ENCODE results near the gene TTC39A. TPM values are rescaled to one million over a fixed set of nuclear protein-coding genes. Genes with fewer than 3 reads are reported as not detected.
A peak's percentile ranks its signal among the peaks of the same experiment; 100 is the strongest.

TTC39A gene
- total RNA-seq, 2 donors from 2014 or later = 12.8 to 20.7 TPM

- no peak overlapping the region for H3K4me3 ChIP-seq (ENCODE audit: low read length)
- Mint-ChIP-seq H3K27me3 (ENCODE audit: insufficient read depth) (peaks cover 10% of the 10 kb centered on the region), H3K36me3 (ENCODE audit: low read depth) (peaks cover 11% of the 10 kb centered on the region), H3K4me3 (no peak overlapping the region), H3K27ac (no peak overlapping the region), H3K4me1 (peaks cover 13% of the 10 kb centered on the region), H3K9me3 (peaks cover 17% of the 10 kb centered on the region)
- no peak overlapping the region for H3K9ac ChIP-seq (ENCODE audit: extremely low read depth, low read length, poor library complexity, severe bottlenecking)
- H3K36me3 ChIP-seq (ENCODE audit: control insufficient read depth, insufficient read depth, low read length) = no peaks in the 10 kb centered on the region
- H3K9me3 ChIP-seq (ENCODE audit: control insufficient read depth, low read length) = peaks cover 13% of the 10 kb centered on the region
- TF ChIP-seq, protein P1, sequence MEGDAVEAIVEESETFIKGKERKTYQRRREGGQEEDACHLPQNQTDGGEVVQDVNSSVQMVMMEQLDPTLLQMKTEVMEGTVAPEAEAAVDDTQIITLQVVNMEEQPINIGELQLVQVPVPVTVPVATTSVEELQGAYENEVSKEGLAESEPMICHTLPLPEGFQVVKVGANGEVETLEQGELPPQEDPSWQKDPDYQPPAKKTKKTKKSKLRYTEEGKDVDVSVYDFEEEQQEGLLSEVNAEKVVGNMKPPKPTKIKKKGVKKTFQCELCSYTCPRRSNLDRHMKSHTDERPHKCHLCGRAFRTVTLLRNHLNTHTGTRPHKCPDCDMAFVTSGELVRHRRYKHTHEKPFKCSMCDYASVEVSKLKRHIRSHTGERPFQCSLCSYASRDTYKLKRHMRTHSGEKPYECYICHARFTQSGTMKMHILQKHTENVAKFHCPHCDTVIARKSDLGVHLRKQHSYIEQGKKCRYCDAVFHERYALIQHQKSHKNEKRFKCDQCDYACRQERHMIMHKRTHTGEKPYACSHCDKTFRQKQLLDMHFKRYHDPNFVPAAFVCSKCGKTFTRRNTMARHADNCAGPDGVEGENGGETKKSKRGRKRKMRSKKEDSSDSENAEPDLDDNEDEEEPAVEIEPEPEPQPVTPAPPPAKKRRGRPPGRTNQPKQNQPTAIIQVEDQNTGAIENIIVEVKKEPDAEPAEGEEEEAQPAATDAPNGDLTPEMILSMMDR (conservative IDR thresholded peaks at IDR 0.05) = no peak
- H3K4me1 ChIP-seq (ENCODE audit: control insufficient read depth, insufficient read depth, low read length) = peaks cover 7% of the 10 kb centered on the region
- no peak for DNase-seq
- WGBS, 2 experiments (ENCODE audit: insufficient coverage in 1 of 2, insufficient read length in 1 of 2) = 92 to 94% methylated on average over 6 to 11 of the region's 11 CpGs
- H3K27ac ChIP-seq (ENCODE audit: low read depth, low read length) = no peak overlapping the region
- H3K27me3 ChIP-seq (ENCODE audit: control insufficient read depth, insufficient read depth, low read length, poor library complexity, severe bottlenecking) = no peaks in the 10 kb centered on the region
Measured at GRCh38 chr1:51294566-51295184, 35.7 kb downstream of the TTC39A start.

DNA sequence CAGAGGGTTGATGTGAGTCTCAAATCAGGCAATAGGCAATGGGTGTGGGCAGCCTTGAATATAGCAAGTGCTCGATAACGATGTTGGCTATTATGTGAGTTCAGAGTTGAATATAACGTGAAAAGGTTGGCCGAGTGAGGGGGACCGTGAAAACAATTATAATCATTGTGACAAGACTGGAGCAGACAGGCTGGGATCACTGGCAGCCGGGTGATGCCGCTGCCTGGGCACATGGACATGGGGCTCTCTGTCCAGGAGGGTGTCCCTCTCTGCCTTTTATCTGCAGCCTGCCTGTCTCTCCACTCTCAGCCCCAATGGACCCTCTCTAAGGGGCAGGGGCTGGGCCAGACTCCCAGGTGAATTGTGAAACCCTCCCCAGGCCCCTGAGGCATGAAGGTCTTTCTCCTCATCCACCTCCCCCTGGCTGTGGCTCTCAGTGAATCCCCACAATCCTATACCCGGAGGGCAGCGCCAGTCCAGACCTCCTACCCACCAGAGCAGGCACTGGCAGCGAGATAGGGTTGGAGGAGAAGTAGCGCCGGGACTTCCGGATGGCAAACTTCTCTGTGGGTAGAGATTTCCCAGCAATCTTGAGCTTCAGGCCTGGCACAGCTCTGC lies 36.4 kb downstream of the TTC39A start:
- no peak overlapping the region for H3K27ac Mint-ChIP-seq

GRCh38 chr1:51290489-51290847 lies 39.9 kb downstream of the TTC39A start:
- H3K36me3 Mint-ChIP-seq (ENCODE audit: low read depth) = peaks cover 4% of the 10 kb centered on the region
- H3K9me3 Mint-ChIP-seq = no peaks in the 10 kb centered on the region
- no peak for DNase-seq
- Histone ChIP-seq H3K4me1 (ENCODE audit: control insufficient read depth, insufficient read depth, low read length) (no peaks in the 10 kb centered on the region), H3K9me3 (ENCODE audit: control insufficient read depth, low read length) (no peaks in the 10 kb centered on the region), H3K27me3 (ENCODE audit: control insufficient read depth, insufficient read depth, low read length, poor library complexity, severe bottlenecking) (no peaks in the 10 kb centered on the region), H3K9ac (ENCODE audit: extremely low read depth, low read length, poor library complexity, severe bottlenecking) (no peak overlapping the region), H3K36me3 (ENCODE audit: control insufficient read depth, insufficient read depth, low read length) (no peaks in the 10 kb centered on the region), H3K27ac (ENCODE audit: low read depth, low read length) (no peak overlapping the region), H3K4me3 (ENCODE audit: low read length) (no peak overlapping the region)
- H3K27ac Mint-ChIP-seq = peak overlapping the region; percentile 33
- H3K4me1 Mint-ChIP-seq = peaks cover 4% of the 10 kb centered on the region
- no peaks in the 10 kb centered on the region for H3K27me3 Mint-ChIP-seq (ENCODE audit: insufficient read depth)
- no peak overlapping the region for H3K4me3 Mint-ChIP-seq
- TF ChIP-seq, protein P1 (conservative IDR thresholded peaks at IDR 0.05) = no peak
- WGBS, 2 experiments (ENCODE audit: insufficient coverage in 1 of 2, insufficient read length in 1 of 2) = 98 to 100% methylated on average over 4 to 5 of the region's 5 CpGs

More for the DNA sequence above, 36.4 kb downstream of the TTC39A start:
- Histone ChIP-seq H3K27me3 (ENCODE audit: control insufficient read depth, insufficient read depth, low read length, poor library complexity, severe bottlenecking) (no peaks in the 10 kb centered on the region), H3K27ac (ENCODE audit: low read depth, low read length) (no peak overlapping the region), H3K4me1 (ENCODE audit: control insufficient read depth, insufficient read depth, low read length) (peaks cover 7% of the 10 kb centered on the region), H3K36me3 (ENCODE audit: control insufficient read depth, insufficient read depth, low read length) (no peaks in the 10 kb centered on the region), H3K4me3 (ENCODE audit: low read length) (no peak overlapping the region), H3K9ac (ENCODE audit: extremely low read depth, low read length, poor library complexity, severe bottlenecking) (no peak overlapping the region), H3K9me3 (ENCODE audit: control insufficient read depth, low read length) (peaks cover 6% of the 10 kb centered on the region)
- TF ChIP-seq, protein P1 (conservative IDR thresholded peaks at IDR 0.05) = no peak
- H3K36me3 Mint-ChIP-seq (ENCODE audit: low read depth) = peaks cover 8% of the 10 kb centered on the region
- H3K27me3 Mint-ChIP-seq (ENCODE audit: insufficient read depth) = peaks cover 10% of the 10 kb centered on the region
- H3K9me3 Mint-ChIP-seq = peaks cover 10% of the 10 kb centered on the region
- 89 to 92% methylated on average over 6 to 13 of the region's 13 CpGs for WGBS, 2 experiments (ENCODE audit: insufficient coverage in 1 of 2, insufficient read length in 1 of 2)
- peaks cover 13% of the 10 kb centered on the region for H3K4me1 Mint-ChIP-seq
- no peak overlapping the region for H3K4me3 Mint-ChIP-seq
- no peak for DNase-seq
